Stimulated activated CD8-positive, alpha-beta memory T cell treated with anti-CD3 and anti-CD28 coated beads, Interleukin-15, amount 100 ng/mL, for 48 hours (primary cell): ENCODE results near the gene HUS1.
"Not testable (repeated sequence)": the region's sequence is repeated elsewhere in the genome, so short reads cannot be mapped to it uniquely, and the experiment has no call there.

Experiments
- DNase-seq, 2 donors: peaks; one replicate each; pipeline ENCODE4 v3.0.0-alpha.2; 2020; ENCODE audit warnings: low read depth in 2 of 2

HUS1 gene

GRCh38 chr7:47923081-47923875 is 56.1 kb downstream of the HUS1 start:
- not testable (repeated sequence) for DNase-seq

DNA sequence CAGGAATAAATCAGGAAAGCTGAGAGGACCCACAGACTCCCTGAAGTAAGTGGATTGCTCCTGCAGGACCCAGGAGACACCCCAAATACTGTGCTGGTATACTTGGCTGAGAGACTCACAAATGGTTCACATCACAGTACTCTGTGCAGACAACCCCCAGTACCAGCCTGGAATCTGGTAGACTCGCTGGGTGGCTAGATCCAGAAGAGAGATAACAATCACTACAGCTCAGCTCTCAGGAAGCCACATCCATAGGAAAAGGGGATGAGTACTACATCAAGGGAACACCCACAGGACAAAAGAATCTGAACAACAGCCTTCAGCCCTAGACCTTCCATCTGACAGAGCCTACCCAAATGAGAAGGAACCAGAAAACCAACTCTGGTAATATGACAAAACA is 62.9 kb downstream of the HUS1 start:
- not testable (repeated sequence) for DNase-seq

- DNase-seq, result no peak
Observed at GRCh38 chr7:47915616-47915976, 63.8 kb downstream of the HUS1 start.

DNA sequence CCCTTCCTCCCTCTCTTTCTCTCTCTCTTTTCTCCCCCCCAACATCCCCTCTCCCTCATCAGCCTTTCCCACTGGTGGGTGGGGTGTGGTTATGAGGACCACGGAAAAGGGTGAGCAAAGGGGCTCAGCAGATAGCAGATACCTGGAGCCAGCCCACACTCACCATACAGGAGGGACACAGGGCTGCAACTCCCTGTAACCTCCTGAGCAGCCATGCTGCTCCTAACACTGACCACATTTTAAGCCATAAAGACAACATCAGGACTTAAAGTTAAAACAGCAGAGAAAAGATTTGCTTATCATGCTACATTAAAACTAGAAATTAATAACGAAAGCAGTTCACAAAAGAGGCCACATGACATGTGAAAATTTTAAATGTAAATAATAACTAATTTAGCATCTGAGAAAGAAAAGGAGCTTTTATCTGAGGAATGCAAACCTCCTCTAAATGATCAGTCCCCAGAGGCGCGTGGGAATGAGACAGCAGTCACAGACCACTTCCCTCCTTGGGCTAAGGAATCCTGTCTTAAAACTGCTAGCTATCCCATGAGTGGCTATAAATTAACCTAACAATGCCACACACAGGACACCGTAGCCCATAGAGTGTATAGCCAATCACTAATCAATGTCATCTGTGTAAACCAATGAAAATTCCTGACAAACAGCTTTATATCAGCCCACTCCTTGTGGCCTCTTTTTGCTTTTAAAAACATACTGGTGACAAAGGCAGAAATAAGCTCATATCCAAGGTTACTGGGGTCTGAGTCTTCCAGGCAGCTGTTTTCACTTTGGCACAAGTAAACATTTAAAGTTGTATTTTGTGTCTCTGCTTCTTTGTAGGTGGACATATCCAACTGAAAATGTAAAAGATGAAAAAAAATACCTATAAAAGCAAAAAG is 64.4 kb downstream of the HUS1 start:
- DNase-seq, result no peak
